ENCODE data around the gene SEMA5A.
"Not testable (repeated sequence)": the region's sequence is repeated elsewhere in the genome, so short reads cannot be mapped to it uniquely, and the experiment has no call there.

Gene SEMA5A

DNA sequence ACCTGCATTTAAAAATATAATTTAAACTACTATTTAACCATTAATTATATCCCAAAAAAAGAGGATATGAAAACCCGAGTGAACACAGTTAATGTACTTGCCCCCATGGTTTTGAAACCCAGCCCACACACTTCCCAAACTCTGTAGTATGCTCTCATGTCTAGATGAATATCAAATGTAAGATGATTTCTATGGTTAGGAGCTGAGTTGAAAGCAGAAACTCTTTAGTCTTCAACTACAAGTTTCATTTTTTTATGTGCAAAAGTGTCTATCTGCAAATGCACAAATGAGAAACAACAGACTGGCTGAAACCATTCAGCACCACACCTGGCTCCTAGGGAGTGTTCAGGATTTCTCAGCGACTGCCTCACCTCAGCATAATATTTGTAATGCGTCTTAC, 183.3 kb downstream of the SEMA5A start:
- intact Hi-C loops (cut with micrococcal nuclease): no loop called here
- Mint-ChIP-seq H3K27ac (no peak overlapping the region), H3K9me3 (no peaks in the 10 kb centered on the region)

DNA sequence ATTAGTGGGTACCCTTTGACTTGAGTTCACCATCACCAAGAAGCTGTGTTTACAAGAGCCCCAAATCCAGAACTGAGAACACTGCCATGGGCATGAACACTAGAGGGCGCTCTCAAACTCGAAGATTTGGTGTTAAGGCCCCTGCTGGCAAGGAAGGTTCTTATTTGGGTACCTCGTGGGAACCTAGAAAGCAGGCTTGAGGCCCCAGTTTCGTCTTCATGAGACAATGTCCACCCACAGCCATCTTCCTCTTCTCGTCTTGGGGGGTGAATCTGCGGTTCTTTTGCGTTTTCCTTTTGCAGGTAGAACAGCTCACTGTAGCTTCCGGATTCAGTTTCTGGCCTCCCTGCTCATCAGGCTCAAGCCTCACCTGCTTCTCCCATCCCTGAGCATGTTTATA, 184.0 kb downstream of the SEMA5A start:
- intact Hi-C loops (cut with micrococcal nuclease): no loop called here
- Mint-ChIP-seq H3K27ac (no peak overlapping the region), H3K9me3 (no peaks in the 10 kb centered on the region), H3K27me3 (peaks cover 1% of the 10 kb centered on the region), H3K4me3 (no peak overlapping the region), H3K36me3 (ENCODE audit: low read depth) (no peaks in the 10 kb centered on the region), H3K4me1 (ENCODE audit: low read depth) (no peaks in the 10 kb centered on the region)

More for the DNA sequence above, 183.3 kb downstream of the SEMA5A start:
- Mint-ChIP-seq H3K27me3 (peaks cover 1% of the 10 kb centered on the region), H3K36me3 (ENCODE audit: low read depth) (no peaks in the 10 kb centered on the region), H3K4me1 (ENCODE audit: low read depth) (no peaks in the 10 kb centered on the region), H3K4me3 (no peak overlapping the region)

DNA sequence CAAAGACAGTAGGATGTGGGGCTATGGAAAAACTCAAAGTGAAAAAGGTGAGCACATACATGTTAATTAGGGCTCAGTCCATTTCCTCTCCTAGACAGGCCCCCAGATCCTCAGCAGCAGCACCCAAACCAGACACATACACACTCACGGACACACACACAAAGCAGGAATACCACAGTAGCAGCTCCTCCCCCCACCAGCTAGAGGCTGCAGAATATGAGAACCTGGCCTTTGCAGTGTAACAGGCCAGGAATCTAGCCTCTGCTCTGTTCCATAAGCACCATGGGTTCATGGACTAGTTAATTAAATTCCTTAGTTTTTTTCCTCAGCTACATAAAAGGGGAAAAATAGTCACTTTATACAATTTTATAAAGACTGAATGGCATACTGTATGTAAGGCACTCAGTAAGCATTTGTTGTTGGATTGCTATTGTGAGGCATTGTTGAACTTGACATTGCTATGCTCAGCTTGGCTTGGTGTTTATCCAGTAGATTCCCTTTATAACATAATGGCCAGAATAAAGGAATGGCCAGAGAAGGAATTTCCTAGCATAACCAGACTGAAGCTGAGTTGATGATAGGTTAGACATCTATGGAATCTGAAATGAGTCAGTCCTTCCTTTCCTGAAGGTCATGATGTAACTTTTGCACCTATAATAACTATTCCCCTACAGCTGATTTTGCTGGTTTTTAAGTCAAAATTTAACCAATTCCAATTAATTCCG, 186.8 kb downstream of the SEMA5A start:
- no peak overlapping the region for H3K27ac Mint-ChIP-seq
- no peaks in the 10 kb centered on the region for H3K36me3 Mint-ChIP-seq (ENCODE audit: low read depth)
- H3K4me3 Mint-ChIP-seq: no peak overlapping the region
- intact Hi-C loops (cut with micrococcal nuclease): no loop called here
- H3K4me1 Mint-ChIP-seq (ENCODE audit: low read depth): no peaks in the 10 kb centered on the region
- peaks cover 1% of the 10 kb centered on the region for H3K27me3 Mint-ChIP-seq
- H3K9me3 Mint-ChIP-seq: no peaks in the 10 kb centered on the region

DNA sequence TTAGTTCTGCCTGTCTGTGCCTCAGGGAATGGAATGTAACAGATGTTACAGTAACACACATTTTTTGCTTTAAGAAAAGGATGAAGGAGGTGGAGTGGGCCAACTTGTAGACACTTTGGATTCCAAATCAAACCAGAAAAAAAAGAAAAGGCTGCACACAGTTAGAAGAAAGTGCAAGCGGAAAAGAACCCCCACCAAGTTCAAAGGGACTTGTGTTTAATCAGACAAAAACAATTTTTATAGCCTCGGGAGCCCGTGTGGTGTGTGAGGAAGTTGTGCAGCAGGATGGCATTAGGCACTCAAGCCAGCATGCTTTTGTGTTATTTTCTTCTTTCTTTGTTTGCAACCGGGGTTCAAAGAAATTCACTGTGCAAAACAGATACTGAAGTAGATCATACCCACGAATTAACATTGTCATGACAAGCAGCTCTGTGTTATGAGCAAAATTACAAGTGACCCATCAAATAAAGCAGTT, 189.5 kb downstream of the SEMA5A start:
- H3K4me3 Mint-ChIP-seq: no peak overlapping the region
- intact Hi-C loops (cut with micrococcal nuclease): no loop called here

DNA sequence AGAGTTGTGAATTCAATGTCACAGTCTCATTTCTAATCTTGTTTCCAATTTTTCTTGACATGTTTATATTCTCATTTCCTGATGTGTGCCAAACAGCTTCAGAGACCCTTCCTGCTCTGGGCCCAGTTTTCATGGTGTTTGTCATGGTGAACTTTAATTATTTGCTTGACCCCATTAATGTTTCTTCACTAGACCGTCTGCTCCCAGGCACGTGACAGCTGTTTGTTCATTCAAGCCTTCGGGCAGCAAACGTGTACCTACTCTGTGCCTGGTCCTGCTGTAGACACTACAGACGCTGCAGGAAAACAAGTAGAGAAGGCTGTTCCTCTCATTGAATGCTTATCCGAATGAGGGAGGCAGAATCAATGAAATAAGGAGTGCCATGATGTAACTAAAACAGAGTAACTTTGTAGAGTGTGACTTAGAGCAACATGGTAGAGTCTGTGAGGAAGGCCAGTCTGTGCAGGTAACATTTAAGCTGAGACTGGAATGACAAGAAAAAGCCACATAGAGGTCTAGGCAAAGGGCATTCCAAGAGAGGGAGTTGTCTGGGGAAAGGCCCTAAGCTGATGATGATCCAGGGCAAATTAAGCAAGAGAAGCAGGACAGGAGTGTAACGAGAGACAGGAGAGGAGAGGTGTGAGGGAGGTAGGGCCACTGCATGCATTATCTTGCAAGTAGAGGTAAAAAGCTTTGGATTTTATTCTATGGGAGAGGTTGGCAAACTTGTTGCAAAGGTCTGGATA, 191.4 kb downstream of the SEMA5A start:
- H3K27me3 Mint-ChIP-seq: no peaks in the 10 kb centered on the region
- H3K9me3 Mint-ChIP-seq: peaks cover 7% of the 10 kb centered on the region
- no peak overlapping the region for H3K4me3 Mint-ChIP-seq
- intact Hi-C loops (cut with micrococcal nuclease): no loop called here
- H3K36me3 Mint-ChIP-seq (ENCODE audit: low read depth): no peaks in the 10 kb centered on the region
- H3K27ac Mint-ChIP-seq: no peak overlapping the region
- no peaks in the 10 kb centered on the region for H3K4me1 Mint-ChIP-seq (ENCODE audit: low read depth)

More for the DNA sequence above, 189.5 kb downstream of the SEMA5A start:
- no peaks in the 10 kb centered on the region for H3K27me3 Mint-ChIP-seq
- H3K4me1 Mint-ChIP-seq (ENCODE audit: low read depth): no peaks in the 10 kb centered on the region
- H3K27ac Mint-ChIP-seq: no peak overlapping the region
- peaks cover 7% of the 10 kb centered on the region for H3K9me3 Mint-ChIP-seq
- no peaks in the 10 kb centered on the region for H3K36me3 Mint-ChIP-seq (ENCODE audit: low read depth)

DNA sequence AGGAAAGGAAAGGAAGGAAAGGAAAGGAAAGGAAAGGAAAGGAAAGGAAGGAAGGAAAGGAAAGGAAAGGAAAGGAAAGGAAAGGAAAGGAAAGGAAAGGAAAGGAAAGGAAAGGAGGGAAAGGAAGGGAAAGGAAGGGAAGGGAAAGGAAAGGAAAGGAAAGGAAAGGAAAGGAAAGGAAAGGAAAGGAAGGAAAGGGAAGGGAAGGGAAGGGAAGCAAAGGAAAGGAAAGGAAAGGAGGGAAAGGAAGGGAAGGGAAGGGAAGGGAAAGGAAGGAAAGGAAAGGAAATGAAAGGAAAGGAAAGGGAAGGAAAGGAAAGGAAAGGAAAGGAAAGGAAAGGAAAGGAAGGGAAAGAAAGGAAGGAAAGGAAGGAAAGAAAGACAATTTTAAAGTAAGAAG, 192.8 kb downstream of the SEMA5A start:
- H3K4me1 Mint-ChIP-seq (ENCODE audit: low read depth); H3K36me3 Mint-ChIP-seq (ENCODE audit: low read depth); intact Hi-C loops (cut with micrococcal nuclease); H3K27me3 Mint-ChIP-seq; H3K4me3 Mint-ChIP-seq; H3K27ac Mint-ChIP-seq; H3K9me3 Mint-ChIP-seq: not testable (repeated sequence)

DNA sequence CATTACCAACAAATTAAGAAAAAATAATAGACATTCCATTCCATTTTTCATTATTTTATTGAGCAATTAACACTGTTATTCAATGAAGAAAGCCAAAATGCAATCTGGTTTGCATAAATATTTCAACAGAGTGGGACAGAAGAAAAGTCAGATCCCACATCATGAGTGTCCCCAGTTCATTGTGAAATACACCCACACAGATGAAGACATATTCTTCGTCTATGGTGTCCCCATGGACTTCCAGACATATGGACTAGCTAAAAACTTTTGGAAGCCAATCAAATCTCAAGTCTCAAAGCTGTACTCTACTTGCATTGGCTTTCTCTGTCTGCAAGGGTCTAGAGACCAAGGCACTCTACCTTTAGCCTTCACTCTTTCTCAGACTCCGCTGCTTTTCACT, 194.3 kb downstream of the SEMA5A start:
- no peak overlapping the region for H3K4me3 Mint-ChIP-seq
- no peaks in the 10 kb centered on the region for H3K27me3 Mint-ChIP-seq
- H3K4me1 Mint-ChIP-seq (ENCODE audit: low read depth): no peaks in the 10 kb centered on the region
- intact Hi-C loops (cut with micrococcal nuclease): no loop called here
- H3K9me3 Mint-ChIP-seq: peaks cover 7% of the 10 kb centered on the region
- H3K36me3 Mint-ChIP-seq (ENCODE audit: low read depth): no peaks in the 10 kb centered on the region
- H3K27ac Mint-ChIP-seq: no peak overlapping the region

DNA sequence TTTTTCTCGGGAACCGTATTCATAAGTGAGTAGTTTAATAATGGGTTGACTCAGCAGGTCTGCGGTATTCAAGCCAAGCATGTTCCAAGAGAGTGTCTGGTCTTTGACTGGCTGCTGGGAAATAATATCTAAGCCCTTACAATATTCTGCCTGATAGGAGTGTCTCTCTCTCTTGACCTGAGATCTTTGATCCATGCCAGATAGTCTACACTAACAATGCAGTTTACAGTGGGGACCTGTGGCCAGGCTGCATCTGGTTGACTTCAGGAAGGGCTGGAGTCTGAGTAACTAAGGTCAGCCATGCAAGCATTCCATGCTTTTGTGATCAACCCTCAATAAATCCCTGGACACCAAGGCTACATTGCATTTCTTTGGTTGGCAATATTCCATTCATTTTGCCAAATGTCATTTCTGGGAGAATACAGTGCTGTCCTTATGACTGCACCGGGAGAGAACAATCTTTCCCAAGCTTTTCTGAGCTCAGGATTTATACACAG, 195.5 kb downstream of the SEMA5A start:
- no peaks in the 10 kb centered on the region for H3K27me3 Mint-ChIP-seq
- intact Hi-C loops (cut with micrococcal nuclease): no loop called here
- peaks cover 7% of the 10 kb centered on the region for H3K9me3 Mint-ChIP-seq
- no peaks in the 10 kb centered on the region for H3K4me1 Mint-ChIP-seq (ENCODE audit: low read depth)
- no peaks in the 10 kb centered on the region for H3K36me3 Mint-ChIP-seq (ENCODE audit: low read depth)
- no peak overlapping the region for H3K4me3 Mint-ChIP-seq
- no peak overlapping the region for H3K27ac Mint-ChIP-seq

DNA sequence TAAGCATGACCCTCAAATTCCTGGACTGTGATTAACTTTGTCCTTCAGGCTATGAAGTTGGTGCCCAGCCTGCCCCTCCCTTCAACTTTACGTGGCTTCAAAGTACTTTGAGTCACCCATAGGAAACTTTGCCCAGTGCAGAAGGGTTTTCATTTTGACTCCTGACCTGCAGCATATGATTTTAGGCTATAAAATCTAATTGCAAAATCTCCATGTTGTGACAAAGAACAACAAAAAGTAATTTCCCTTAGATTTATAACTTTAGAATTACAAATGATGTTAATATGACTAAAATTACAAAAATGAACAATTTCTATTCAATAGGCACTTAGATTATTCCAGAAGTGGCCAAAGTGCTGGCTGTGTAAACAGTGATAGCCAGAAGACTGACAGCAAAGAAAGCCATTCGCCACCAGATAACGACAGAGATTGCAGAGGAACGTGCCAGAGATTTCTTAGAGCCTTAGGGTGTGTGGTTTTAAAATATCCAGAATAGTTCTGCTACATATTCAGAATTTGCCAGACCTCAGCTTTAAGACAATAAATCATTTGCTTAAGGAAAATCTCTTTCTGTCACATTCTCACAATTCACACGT, 197.4 kb downstream of the SEMA5A start:
- Mint-ChIP-seq H3K27ac (no peak overlapping the region), H3K27me3 (no peaks in the 10 kb centered on the region), H3K9me3 (peaks cover 7% of the 10 kb centered on the region), H3K4me1 (ENCODE audit: low read depth) (no peaks in the 10 kb centered on the region), H3K36me3 (ENCODE audit: low read depth) (no peaks in the 10 kb centered on the region), H3K4me3 (no peak overlapping the region)
- intact Hi-C loops (cut with micrococcal nuclease): no loop called here

DNA sequence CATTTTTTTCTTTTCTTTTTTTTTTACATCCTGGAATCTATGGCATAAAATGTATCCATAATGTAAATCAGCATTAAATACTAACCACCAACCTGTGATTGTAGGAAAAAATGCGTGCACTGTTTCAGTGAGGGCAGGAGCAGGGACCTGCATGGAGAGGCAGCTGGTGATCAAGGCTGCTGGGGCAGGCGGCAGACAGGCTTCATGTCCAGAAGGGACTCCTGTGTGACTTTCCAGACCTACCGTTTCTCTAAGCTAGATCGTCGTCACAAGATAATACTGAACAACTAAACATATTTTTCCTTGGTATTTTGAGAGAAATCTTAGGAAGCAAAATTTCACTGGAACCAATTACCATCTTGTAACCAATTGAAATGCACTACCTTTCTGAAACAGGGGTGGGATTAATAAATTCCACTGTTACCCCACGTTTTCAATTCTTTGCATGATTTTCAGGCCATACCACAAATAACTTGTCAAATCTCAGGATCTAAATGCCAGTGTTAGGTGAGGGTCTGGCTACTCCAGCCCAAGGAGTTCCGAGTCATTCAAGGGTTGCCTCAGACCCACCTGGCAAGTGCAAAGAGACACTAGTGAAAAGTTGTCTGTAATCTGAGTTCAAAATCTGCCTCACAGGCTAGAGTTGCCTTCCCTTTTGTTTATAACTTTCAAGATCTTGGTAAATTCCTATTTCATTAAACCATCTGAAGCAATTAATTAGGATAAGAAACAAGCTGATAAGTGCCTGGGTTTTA, 198.2 kb downstream of the SEMA5A start:
- no peak overlapping the region for H3K27ac Mint-ChIP-seq
- H3K9me3 Mint-ChIP-seq: peaks cover 2% of the 10 kb centered on the region
- H3K36me3 Mint-ChIP-seq (ENCODE audit: low read depth): no peaks in the 10 kb centered on the region
- intact Hi-C loops (cut with micrococcal nuclease): no loop called here
- no peaks in the 10 kb centered on the region for H3K27me3 Mint-ChIP-seq
- no peaks in the 10 kb centered on the region for H3K4me1 Mint-ChIP-seq (ENCODE audit: low read depth)
- no peak overlapping the region for H3K4me3 Mint-ChIP-seq

DNA sequence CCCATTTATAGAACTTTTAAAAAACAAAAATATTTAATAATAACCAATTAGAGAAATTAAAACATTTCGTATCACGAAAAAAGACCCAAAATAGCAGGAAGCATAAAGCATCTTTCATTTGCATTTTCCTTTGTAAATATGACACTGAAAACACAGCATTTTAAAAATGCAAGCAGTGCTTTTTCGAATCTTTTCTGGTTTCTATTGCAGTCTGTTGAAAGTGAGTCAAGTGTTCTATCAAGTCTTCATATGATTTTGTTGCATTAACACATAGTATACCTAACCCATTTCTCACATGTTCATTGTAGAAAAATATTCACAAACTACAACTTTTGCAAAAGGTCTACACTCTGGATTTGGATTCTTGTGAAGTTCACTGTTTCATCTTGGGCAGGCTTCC, 198.8 kb downstream of the SEMA5A start:
- Mint-ChIP-seq H3K27ac (no peak overlapping the region), H3K36me3 (ENCODE audit: low read depth) (no peaks in the 10 kb centered on the region), H3K9me3 (no peaks in the 10 kb centered on the region)

DNA sequence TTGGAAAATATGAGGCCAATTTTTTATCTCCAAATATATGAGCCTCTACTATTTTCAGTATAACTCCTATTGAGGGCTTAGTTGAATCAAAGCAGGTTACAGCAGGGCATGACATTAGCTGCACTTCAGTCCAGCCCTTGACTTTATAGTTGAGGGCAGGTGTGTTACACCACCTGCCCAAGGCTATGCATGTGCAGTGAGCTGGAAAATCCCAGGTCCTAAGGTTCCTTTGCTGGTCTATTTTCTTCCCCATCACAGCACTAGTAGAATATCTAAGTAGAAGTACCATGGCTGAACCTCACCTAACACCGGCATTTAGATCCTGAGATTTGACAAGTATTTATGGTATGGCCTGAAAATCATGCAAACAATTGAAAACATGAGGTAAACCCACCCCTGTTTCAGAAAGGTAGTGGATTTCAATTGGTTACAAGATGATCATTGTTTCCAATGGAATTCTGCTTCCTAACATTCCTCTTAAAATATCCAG, 201.1 kb downstream of the SEMA5A start:
- peaks cover 12% of the 10 kb centered on the region for H3K9me3 Mint-ChIP-seq
- no peaks in the 10 kb centered on the region for H3K27me3 Mint-ChIP-seq
- no peaks in the 10 kb centered on the region for H3K36me3 Mint-ChIP-seq (ENCODE audit: low read depth)
- no peaks in the 10 kb centered on the region for H3K4me1 Mint-ChIP-seq (ENCODE audit: low read depth)
- no peak overlapping the region for H3K27ac Mint-ChIP-seq
- intact Hi-C loops (cut with micrococcal nuclease): no loop called here
- H3K4me3 Mint-ChIP-seq: no peak overlapping the region

More for the DNA sequence above, 198.8 kb downstream of the SEMA5A start:
- intact Hi-C loops (cut with micrococcal nuclease): no loop called here
- no peaks in the 10 kb centered on the region for H3K27me3 Mint-ChIP-seq
- H3K4me3 Mint-ChIP-seq: no peak overlapping the region
- H3K4me1 Mint-ChIP-seq (ENCODE audit: low read depth): no peaks in the 10 kb centered on the region

DNA sequence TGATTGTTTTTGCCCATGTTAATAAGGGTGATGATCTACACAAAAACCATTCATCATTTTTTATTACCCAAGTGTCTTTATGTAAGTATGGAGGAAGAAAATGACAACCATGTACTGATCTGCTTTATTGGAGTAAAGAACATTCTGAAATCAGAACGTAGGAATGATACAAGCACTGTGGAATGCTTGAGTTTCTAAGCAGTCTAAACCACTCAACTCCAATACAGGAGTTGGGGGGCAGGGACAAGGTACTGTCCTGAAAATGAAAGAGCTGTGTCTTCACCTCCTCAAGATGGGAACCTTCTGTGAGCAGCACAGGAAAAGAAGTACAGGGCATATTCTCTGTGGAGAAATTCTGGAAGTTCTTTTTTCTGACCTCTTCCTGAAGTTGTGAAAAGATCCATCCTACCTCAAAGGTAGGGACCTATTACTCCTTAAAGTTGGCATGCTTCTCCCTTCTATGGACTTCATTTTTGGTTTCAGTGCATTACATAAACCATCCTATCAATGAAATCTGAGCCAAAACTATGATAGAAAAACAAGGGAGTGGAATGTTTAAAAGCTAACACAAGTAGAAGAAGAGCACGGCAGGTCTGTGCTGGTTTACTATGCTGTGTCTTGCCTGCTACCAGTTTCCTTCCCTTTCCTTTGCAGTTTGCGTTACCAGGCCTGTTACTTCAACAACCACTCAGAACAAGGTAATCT, 202.6 kb downstream of the SEMA5A start:
- Mint-ChIP-seq H3K4me3 (no peak overlapping the region), H3K9me3 (peaks cover 21% of the 10 kb centered on the region), H3K27me3 (no peaks in the 10 kb centered on the region), H3K27ac (no peak overlapping the region), H3K4me1 (ENCODE audit: low read depth) (no peaks in the 10 kb centered on the region), H3K36me3 (ENCODE audit: low read depth) (no peaks in the 10 kb centered on the region)
- intact Hi-C loops (cut with micrococcal nuclease): no loop called here

All from dendritic cell treated with granulocyte-macrophage colony-stimulating factor and Interleukin-4, amounts not matched to agents 40 ng/mL and 50 ng/mL, for 4 days (primary cell).